Calu3 (cell line): ENCODE measurements around the gene ADARB1. TPM values are rescaled to one million over a fixed set of nuclear protein-coding genes. Genes with fewer than 3 reads are reported as not detected.
"Not testable (repeated sequence)": the region's sequence is repeated elsewhere in the genome, so short reads cannot be mapped to it uniquely, and the experiment has no call there.

ENCODE experiments used
- BruUV-seq: library from RNA; stranded (reverse); fragments of 400-500 nt; replicated peaks from 2 replicates; lab custom pipeline; 2021; lab: Mats Ljungman, UMichigan
- CTCF ChIA-PET: fragments of 300-600 bp; sonication (Branson Sonifier 250); formaldehyde crosslinking; loops from one replicate; lab custom pipeline; 2022; ENCODE audit warnings: antibody characterized with exemption; lab: Charles Lee
- DNase-seq: peaks from one replicate; pipeline ENCODE4 v3.0.0; 2022
- H3K27ac Mint-ChIP-seq: one replicate; pipeline ENCODE4 v1.8.0; 2022; ENCODE audit warnings: mixed read lengths; ENCODE audit not compliant: unreplicated experiment
- H3K27me3 Mint-ChIP-seq: one replicate; pipeline ENCODE4 v1.8.0; 2022; ENCODE audit warnings: mixed read lengths; ENCODE audit not compliant: unreplicated experiment
- H3K36me3 Mint-ChIP-seq: one replicate; pipeline ENCODE4 v1.8.0; 2022; ENCODE audit warnings: mild to moderate bottlenecking, moderate library complexity, mixed read lengths; ENCODE audit not compliant: insufficient read depth, unreplicated experiment
- H3K4me1 Mint-ChIP-seq: one replicate; pipeline ENCODE4 v1.8.0; 2022; ENCODE audit warnings: mild to moderate bottlenecking, low read depth, mixed read lengths; ENCODE audit not compliant: unreplicated experiment
- H3K4me3 Mint-ChIP-seq: one replicate; pipeline ENCODE4 v1.8.0; 2022; ENCODE audit warnings: mild to moderate bottlenecking, low read depth, moderate library complexity, mixed read lengths; ENCODE audit not compliant: unreplicated experiment
- H3K9me3 Mint-ChIP-seq: one replicate; pipeline ENCODE4 v1.8.0; 2022; ENCODE audit warnings: low read depth, mixed read lengths; ENCODE audit not compliant: unreplicated experiment
- CTCF ChIP-seq: fragments of 200-600 bp; IDR thresholded peaks from one replicate; pipeline ENCODE4 v1.8.0; 2022; ENCODE audit warnings: antibody characterized with exemption; ENCODE audit not compliant: unreplicated experiment
- intact Hi-C: fragments of 100-400 bp; cut with micrococcal nuclease; formaldehyde crosslinking; loops from one replicate; pipeline ENCODE4 v1.10.0; 2022; ENCODE audit not compliant: unreplicated experiment
- total RNA-seq: library from RNA; stranded (reverse); gene quantifications from 2 replicates; pipeline ENCODE4 v1.2.3, GENCODE V29; 2022

Gene ADARB1
- total RNA-seq, 1 experiment from 2014 or later: 2.8 TPM

DNA sequence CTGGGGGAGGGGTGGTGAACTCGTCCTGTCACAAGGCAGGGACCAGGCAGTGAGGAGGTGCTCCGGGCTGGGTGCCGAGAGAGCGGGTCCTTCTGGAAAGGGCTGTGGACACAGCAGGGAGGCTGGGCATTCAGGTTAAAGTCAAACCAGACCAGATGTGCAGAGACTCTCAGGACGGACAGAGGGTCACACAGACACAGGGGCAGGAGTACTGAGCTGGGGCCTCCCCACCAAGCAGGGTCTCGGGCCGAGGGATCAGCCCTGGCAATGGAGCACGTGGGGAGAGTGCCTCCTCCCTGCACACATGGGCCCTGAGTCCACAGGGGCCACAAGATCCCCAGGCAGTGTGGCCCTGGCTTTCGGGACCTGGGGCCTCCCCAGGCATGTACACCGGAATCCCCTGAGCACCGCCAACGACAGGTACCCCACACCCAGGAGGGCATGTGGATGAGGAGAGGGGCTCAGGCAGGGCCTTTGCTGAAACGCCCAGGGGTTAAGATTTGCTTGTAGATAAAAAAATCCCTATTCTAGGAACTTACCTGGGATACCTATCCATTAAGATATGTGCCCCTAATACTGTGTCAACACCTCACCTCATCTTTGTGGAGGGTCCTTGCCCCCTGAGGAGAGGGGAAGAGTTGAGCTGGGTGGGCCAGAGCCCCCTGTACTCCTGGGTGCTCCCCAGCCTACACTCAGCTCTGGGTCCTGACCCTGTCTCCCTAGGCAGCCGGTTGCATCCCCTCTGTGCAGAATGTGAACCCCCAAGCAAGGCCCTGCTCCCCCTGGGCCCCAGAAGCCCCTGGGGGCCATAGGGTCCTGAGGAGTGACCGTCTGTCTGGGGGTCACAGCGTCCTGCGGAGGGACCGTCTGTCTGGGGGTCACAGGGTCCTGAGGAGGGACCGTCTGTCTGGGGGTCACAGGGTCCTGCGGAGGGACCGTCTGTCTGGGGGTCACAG lies 46.9 kb upstream of the ADARB1 start:
- no peak for TF ChIP-seq CTCF
- no TSS peak for BruUV-seq
- no peak overlapping the region for H3K27ac Mint-ChIP-seq
- H3K4me1 Mint-ChIP-seq: peaks cover 7% of the 10 kb centered on the region
- no peaks in the 10 kb centered on the region for H3K9me3 Mint-ChIP-seq
- H3K27me3 Mint-ChIP-seq: peaks cover 85% of the 10 kb centered on the region
- H3K4me3 Mint-ChIP-seq: no peak overlapping the region
- CTCF ChIA-PET: no interaction called here
- intact Hi-C loops: no loop called here
- no peak for DNase-seq
- H3K36me3 Mint-ChIP-seq: no peaks in the 10 kb centered on the region

- H3K4me3 Mint-ChIP-seq, CTCF ChIA-PET, BruUV-seq, DNase-seq, intact Hi-C loops, H3K36me3 Mint-ChIP-seq, H3K9me3 Mint-ChIP-seq, H3K27ac Mint-ChIP-seq, H3K4me1 Mint-ChIP-seq: not testable (repeated sequence)
- H3K27me3 Mint-ChIP-seq: peaks cover 83% of the 10 kb centered on the region
Measured at GRCh38 chr21:45028645-45029044, 45.7 kb upstream of the ADARB1 start.

- intact Hi-C loops: no loop called here
- peaks cover 83% of the 10 kb centered on the region for H3K27me3 Mint-ChIP-seq
- peaks cover 7% of the 10 kb centered on the region for H3K4me1 Mint-ChIP-seq
- no TSS peak for BruUV-seq
- CTCF ChIA-PET: no interaction called here
- no peak overlapping the region for H3K27ac Mint-ChIP-seq
- H3K36me3 Mint-ChIP-seq: no peaks in the 10 kb centered on the region
- no peaks in the 10 kb centered on the region for H3K9me3 Mint-ChIP-seq
- DNase-seq: no peak
- no peak overlapping the region for H3K4me3 Mint-ChIP-seq
- TF ChIP-seq CTCF: no peak
Measured at GRCh38 chr21:45029298-45029947, 45.0 kb upstream of the ADARB1 start.

DNA sequence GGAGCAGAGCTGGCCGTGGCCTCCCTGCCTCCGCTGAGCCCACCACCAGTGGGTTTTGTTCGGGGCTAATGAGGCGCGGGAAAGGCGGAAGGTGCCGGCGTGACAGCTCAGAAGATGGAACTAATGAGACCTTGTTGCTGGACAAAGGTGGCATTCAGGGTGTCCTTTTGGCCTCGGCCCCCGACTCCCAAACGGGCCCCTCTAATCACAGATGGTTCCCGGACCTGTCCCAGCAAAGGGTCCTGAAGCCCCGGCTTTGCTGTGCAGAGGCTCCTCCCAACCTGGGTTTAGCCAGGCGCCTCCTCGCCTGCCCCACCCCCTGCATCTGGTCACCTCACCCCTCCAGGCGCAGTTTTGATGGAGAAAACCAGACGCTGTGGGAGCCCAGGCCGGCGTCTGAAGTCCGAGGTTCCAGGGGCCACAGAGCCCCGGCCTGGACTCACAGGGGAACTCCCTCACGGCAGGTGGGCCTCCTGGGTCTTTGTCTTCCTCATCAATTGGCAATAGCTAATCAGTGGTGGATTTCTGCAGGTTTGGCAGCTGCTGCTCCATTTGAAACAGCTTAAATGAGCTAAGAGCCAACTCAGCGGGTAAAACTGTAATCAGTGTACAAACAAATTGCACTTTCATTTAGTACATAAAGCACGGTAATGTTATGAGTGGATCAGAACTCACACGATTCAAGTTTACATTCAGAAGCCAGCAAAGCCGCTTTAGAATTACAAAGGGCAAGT lies 44.3 kb upstream of the ADARB1 start:
- Mint-ChIP-seq H3K27me3 (peaks cover 83% of the 10 kb centered on the region), H3K4me1 (peaks cover 7% of the 10 kb centered on the region), H3K4me3 (no peak overlapping the region), H3K36me3 (no peaks in the 10 kb centered on the region), H3K27ac (no peak overlapping the region), H3K9me3 (no peaks in the 10 kb centered on the region)
- BruUV-seq: no TSS peak
- no peak for DNase-seq
- TF ChIP-seq CTCF: no peak
- CTCF ChIA-PET: no interaction called here
- intact Hi-C loops: no loop called here
